ENCODE measurements around the gene MED26.
A peak's percentile ranks its signal among the peaks of the same experiment; 100 is the strongest.
"Not testable (repeated sequence)": the region's sequence is repeated elsewhere in the genome, so short reads cannot be mapped to it uniquely, and the experiment has no call there.

Gene MED26

GRCh38 chr19:16551902-16552301 lies 76.1 kb downstream of the MED26 start:
- H3K27ac Mint-ChIP-seq: not testable (repeated sequence)
- peaks cover 42 to 46% of the 10 kb centered on the region in 2 donors for H3K36me3 Mint-ChIP-seq

GRCh38 chr19:16548956-16549355 lies 79.0 kb downstream of the MED26 start:
- no peak overlapping the region for H3K4me3 Mint-ChIP-seq
- H3K9me3 Mint-ChIP-seq: no peaks in the 10 kb centered on the region
- H3K27ac Mint-ChIP-seq: peak overlapping the region; percentile 42
- H3K36me3 Mint-ChIP-seq: peaks cover 28 to 29% of the 10 kb centered on the region in 2 donors
- ATAC-seq (replicated peaks): no peak
- no peaks in the 10 kb centered on the region for H3K27me3 Mint-ChIP-seq
- peaks cover 14 to 34% of the 10 kb centered on the region in 2 donors for H3K4me1 Mint-ChIP-seq
- no peak for DNase-seq

More at GRCh38 chr19:16551902-16552301, 76.1 kb downstream of the MED26 start:
- H3K4me1 Mint-ChIP-seq: peaks cover 4 to 15% of the 10 kb centered on the region in 2 donors
- not testable (repeated sequence) for ATAC-seq (replicated peaks); H3K4me3 Mint-ChIP-seq; DNase-seq; H3K9me3 Mint-ChIP-seq; H3K27me3 Mint-ChIP-seq

- H3K36me3 Mint-ChIP-seq: peaks cover 19 to 23% of the 10 kb centered on the region in 2 donors
- no peaks in the 10 kb centered on the region for H3K27me3 Mint-ChIP-seq
- peaks cover 20 to 56% of the 10 kb centered on the region in 2 donors for H3K4me1 Mint-ChIP-seq
- no peaks in the 10 kb centered on the region for H3K9me3 Mint-ChIP-seq
- DNase-seq (no peak), ATAC-seq (replicated peaks) (peak; percentile 31 to 36)
- H3K4me3 Mint-ChIP-seq: peak overlapping the region; percentile 9 to 60
- peak overlapping the region; percentile 81 for H3K27ac Mint-ChIP-seq
Observed at GRCh38 chr19:16544473-16545231, 83.4 kb downstream of the MED26 start.

- not testable (repeated sequence) for H3K9me3 Mint-ChIP-seq; H3K27me3 Mint-ChIP-seq; DNase-seq; ATAC-seq (replicated peaks)
- peak overlapping the region; percentile 91 to 92 for H3K4me3 Mint-ChIP-seq
- peaks cover 21 to 30% of the 10 kb centered on the region in 2 donors for H3K36me3 Mint-ChIP-seq
- peak overlapping the region; percentile 62 for H3K27ac Mint-ChIP-seq
- H3K4me1 Mint-ChIP-seq: peaks cover 25 to 63% of the 10 kb centered on the region in 2 donors
Observed at GRCh38 chr19:16543734-16544133, 84.3 kb downstream of the MED26 start.

- DNase-seq (no peak), ATAC-seq (replicated peaks) (peak in 1 of 2 donors; percentile 0)
- Mint-ChIP-seq H3K4me1 (peaks cover 30 to 69% of the 10 kb centered on the region in 2 donors), H3K27ac (peak overlapping the region; percentile 96), H3K36me3 (peaks cover 28 to 37% of the 10 kb centered on the region in 2 donors), H3K27me3 (no peaks in the 10 kb centered on the region), H3K4me3 (peak overlapping the region; percentile 91 to 92), H3K9me3 (no peaks in the 10 kb centered on the region)
Observed at GRCh38 chr19:16542910-16543472, 85.0 kb downstream of the MED26 start.

- peak; percentile 90 for DNase-seq
- no peaks in the 10 kb centered on the region for H3K9me3 Mint-ChIP-seq
- peaks cover 34 to 72% of the 10 kb centered on the region in 2 donors for H3K4me1 Mint-ChIP-seq
- H3K36me3 Mint-ChIP-seq: peaks cover 33 to 41% of the 10 kb centered on the region in 2 donors
- H3K4me3 Mint-ChIP-seq: peak within 1 kb of the TSS; percentile 91 to 92
- H3K27me3 Mint-ChIP-seq: no peaks in the 10 kb centered on the region
- peak; percentile 75 to 84 for ATAC-seq (replicated peaks)
- peak within 1 kb of the TSS; percentile 96 for H3K27ac Mint-ChIP-seq
Observed at GRCh38 chr19:16542045-16542909, 85.7 kb downstream of the MED26 start, which contains the start of gene CHERP. Gene CHERP, minus strand, starts transcription at chr19:16542437. Its CDS starts 59 bp downstream, at chr19:16542378.

GRCh38 chr19:16541526-16542044 lies 86.4 kb downstream of the MED26 start:
- Mint-ChIP-seq H3K4me1 (peaks cover 35 to 74% of the 10 kb centered on the region in 2 donors), H3K36me3 (peaks cover 38 to 46% of the 10 kb centered on the region in 2 donors), H3K9me3 (no peaks in the 10 kb centered on the region), H3K4me3 (peak overlapping the region; percentile 91 to 92), H3K27ac (peak overlapping the region; percentile 96), H3K27me3 (no peaks in the 10 kb centered on the region)
- DNase-seq (no peak), ATAC-seq (replicated peaks) (peak in 1 of 2 donors; percentile 1)

GRCh38 chr19:16540948-16541347 lies 87.1 kb downstream of the MED26 start:
- H3K36me3 Mint-ChIP-seq: peaks cover 42 to 52% of the 10 kb centered on the region in 2 donors
- H3K27ac Mint-ChIP-seq: peak overlapping the region; percentile 96
- no peaks in the 10 kb centered on the region for H3K27me3 Mint-ChIP-seq
- H3K4me3 Mint-ChIP-seq: peak overlapping the region; percentile 91 to 92
- ATAC-seq (replicated peaks) (no peak), DNase-seq (no peak)
- peaks cover 35 to 69% of the 10 kb centered on the region in 2 donors for H3K4me1 Mint-ChIP-seq
- no peaks in the 10 kb centered on the region for H3K9me3 Mint-ChIP-seq

GRCh38 chr19:16537111-16537510 lies 90.9 kb downstream of the MED26 start:
- Mint-ChIP-seq H3K4me3 (no peak overlapping the region), H3K9me3 (no peaks in the 10 kb centered on the region), H3K36me3 (peaks cover 54 to 58% of the 10 kb centered on the region in 2 donors), H3K4me1 (peaks cover 30 to 47% of the 10 kb centered on the region in 2 donors), H3K27me3 (no peaks in the 10 kb centered on the region), H3K27ac (no peak overlapping the region)
- DNase-seq: no peak
- no peak for ATAC-seq (replicated peaks)

GRCh38 chr19:16536130-16536529 lies 91.9 kb downstream of the MED26 start:
- ATAC-seq (replicated peaks): no peak
- no peaks in the 10 kb centered on the region for H3K9me3 Mint-ChIP-seq
- no peak for DNase-seq
- peaks cover 56 to 63% of the 10 kb centered on the region in 2 donors for H3K36me3 Mint-ChIP-seq
- H3K4me3 Mint-ChIP-seq: no peak overlapping the region
- H3K27me3 Mint-ChIP-seq: no peaks in the 10 kb centered on the region
- peaks cover 27 to 43% of the 10 kb centered on the region in 2 donors for H3K4me1 Mint-ChIP-seq
- no peak overlapping the region for H3K27ac Mint-ChIP-seq

- Mint-ChIP-seq H3K36me3 (peaks cover 56 to 66% of the 10 kb centered on the region in 2 donors), H3K4me3 (no peak overlapping the region), H3K27ac (peak overlapping the region; percentile 3), H3K9me3 (no peaks in the 10 kb centered on the region), H3K4me1 (peaks cover 27 to 39% of the 10 kb centered on the region in 2 donors), H3K27me3 (no peaks in the 10 kb centered on the region)
- no peak for DNase-seq
- no peak for ATAC-seq (replicated peaks)
Observed at GRCh38 chr19:16535381-16535780, 92.6 kb downstream of the MED26 start.

- H3K36me3 Mint-ChIP-seq: peaks cover 53 to 61% of the 10 kb centered on the region in 2 donors
- H3K27me3 Mint-ChIP-seq: no peaks in the 10 kb centered on the region
Observed at GRCh38 chr19:16532440-16533234, 95.4 kb downstream of the MED26 start.

GRCh38 chr19:16531380-16531669 lies 96.7 kb downstream of the MED26 start:
- Mint-ChIP-seq H3K27me3 (no peaks in the 10 kb centered on the region), H3K4me1 (peaks cover 6 to 8% of the 10 kb centered on the region in 2 donors), H3K27ac (no peak overlapping the region), H3K4me3 (no peak overlapping the region), H3K9me3 (no peaks in the 10 kb centered on the region), H3K36me3 (peaks cover 50 to 51% of the 10 kb centered on the region in 2 donors)
- DNase-seq (no peak), ATAC-seq (replicated peaks) (no peak)

More at GRCh38 chr19:16532440-16533234, 95.4 kb downstream of the MED26 start:
- no peak for DNase-seq
- no peaks in the 10 kb centered on the region for H3K9me3 Mint-ChIP-seq
- no peak overlapping the region for H3K27ac Mint-ChIP-seq
- no peak for ATAC-seq (replicated peaks)
- H3K4me1 Mint-ChIP-seq: peaks cover 11 to 14% of the 10 kb centered on the region in 2 donors
- no peak overlapping the region for H3K4me3 Mint-ChIP-seq

Data from stimulated activated naive B cell treated with anti-CD40 and anti-IgM and Interleukin-4, amounts not matched to agents 10 μg/mL and 1 μg/mL and 100 μg/mL, for 72 hours (primary cell).